PC-9 (cell line): ENCODE measurements around the gene DEFB108B. TPM values are rescaled to one million over a fixed set of nuclear protein-coding genes. Genes with fewer than 3 reads are reported as not detected.
"Not testable (repeated sequence)": the region's sequence is repeated elsewhere in the genome, so short reads cannot be mapped to it uniquely, and the experiment has no call there.

Source experiments
- BruUV-seq: library from RNA; stranded (reverse); fragments of 400-500 nt; replicated peaks from 2 replicates; lab custom pipeline; 2021; lab: Mats Ljungman, UMichigan
- CTCF ChIA-PET: fragments of 300-600 bp; sonication (Branson Sonifier 250); formaldehyde crosslinking; loops from one replicate; lab custom pipeline; 2022; ENCODE audit warnings: antibody characterized with exemption; lab: Charles Lee
- POLR2A ChIA-PET: fragments of 300-600 bp; sonication (Branson Sonifier 250); formaldehyde crosslinking; loops from one replicate; lab custom pipeline; 2022; ENCODE audit warnings: antibody characterized with exemption; ENCODE audit not compliant: unreplicated experiment; lab: Charles Lee
- DNase-seq, 2 experiments: peaks; one replicate each; pipeline versions ENCODE4 v3.0.0 to v3.0.0-alpha.2; 2015 to 2022; ENCODE audit warnings: mixed read lengths in 1 of 2
- H2AFZ ChIP-seq: fragments of 200-600 bp; sonication (generic); 2 replicates; pipeline ENCODE4 v1.8.1; 2017; ENCODE audit warnings: antibody characterized with exemption
- H3F3A ChIP-seq: fragments of 200-600 bp; sonication (generic); 2 replicates; pipeline ENCODE4 v1.8.1; 2017; ENCODE audit warnings: antibody characterized with exemption, mild to moderate bottlenecking, low read depth; ENCODE audit not compliant: insufficient read depth
- H3K27ac ChIP-seq: fragments of 200-600 bp; sonication (generic); 2 replicates; pipeline ENCODE4 v1.6.1; 2016; ENCODE audit warnings: mixed run types
- H3K27me3 ChIP-seq: fragments of 200-600 bp; sonication (generic); 2 replicates; pipeline ENCODE4 v1.6.1; 2016; ENCODE audit warnings: low read depth, mixed run types; ENCODE audit not compliant: insufficient read depth
- H3K36me3 ChIP-seq: fragments of 200-600 bp; sonication (generic); 2 replicates; pipeline ENCODE4 v1.6.1; 2016; ENCODE audit warnings: low read depth, mixed run types
- H3K4me1 ChIP-seq: fragments of 200-600 bp; sonication (generic); replicated peaks from 2 replicates; pipeline ENCODE4 v1.6.1; 2016; ENCODE audit warnings: mixed run types; ENCODE audit not compliant: insufficient read depth
- H3K4me2 ChIP-seq: fragments of 200-600 bp; sonication (generic); 2 replicates; pipeline ENCODE4 v1.6.1; 2017; ENCODE audit warnings: mixed run types
- H3K4me3 ChIP-seq: fragments of 200-600 bp; sonication (generic); 2 replicates; pipeline ENCODE4 v1.6.1; 2016; ENCODE audit warnings: mixed run types
- H3K79me2 ChIP-seq: fragments of 200-600 bp; sonication (generic); 2 replicates; pipeline ENCODE4 v1.6.1; 2017; ENCODE audit warnings: low read depth, mixed run types
- H3K9me2 ChIP-seq: fragments of 200-600 bp; sonication (generic); 2 replicates; pipeline ENCODE4 v1.8.1; 2017; ENCODE audit warnings: mild to moderate bottlenecking; ENCODE audit not compliant: insufficient read depth
- H3K9me3 ChIP-seq: fragments of 200-600 bp; sonication (generic); 2 replicates; pipeline ENCODE4 v1.8.1; 2016; ENCODE audit warnings: low read depth; ENCODE audit not compliant: insufficient read depth
- H4K20me1 ChIP-seq: fragments of 200-600 bp; sonication (generic); 2 replicates; pipeline ENCODE4 v1.8.1; 2017; ENCODE audit not compliant: insufficient read depth
- CTCF ChIP-seq: fragments of 200-600 bp; sonication (generic); conservative IDR thresholded peaks from 2 replicates; pipeline ENCODE4 v1.6.1; 2017; ENCODE audit warnings: mixed run types, antibody characterized with exemption, mild to moderate bottlenecking, moderate library complexity
- EZH2 ChIP-seq: fragments of 200-600 bp; sonication (generic); IDR thresholded peaks from 2 replicates; pipeline ENCODE4 v1.8.0; 2017; ENCODE audit warnings: antibody characterized with exemption, low read depth
- intact Hi-C: fragments of 100-400 bp; cut with micrococcal nuclease; formaldehyde crosslinking; loops from one replicate; pipeline ENCODE4 v1.10.0; 2022; ENCODE audit not compliant: unreplicated experiment
- total RNA-seq: library from RNA; stranded (reverse); gene quantifications from 2 replicates; pipeline ENCODE4 v1.2.3, GENCODE V29; 2021

Gene DEFB108B
- total RNA-seq, 1 experiment from 2014 or later = not detected

- intact Hi-C loops, H3K36me3 ChIP-seq, BruUV-seq, H3K9me2 ChIP-seq, H3K4me2 ChIP-seq, H2AFZ ChIP-seq, H3K4me1 ChIP-seq, H3K9me3 ChIP-seq, CTCF ChIA-PET, POLR2A ChIA-PET, H4K20me1 ChIP-seq, H3K4me3 ChIP-seq, H3K27ac ChIP-seq, DNase-seq, H3F3A ChIP-seq, H3K27me3 ChIP-seq, H3K79me2 ChIP-seq: not testable (repeated sequence)
These were observed 3.3 kb upstream of the DEFB108B start for GRCh38 chr11:71829686-71830085.

- H3F3A ChIP-seq, intact Hi-C loops, H4K20me1 ChIP-seq, H3K4me1 ChIP-seq, CTCF ChIA-PET, H3K79me2 ChIP-seq, H3K4me3 ChIP-seq, H3K9me2 ChIP-seq, H3K4me2 ChIP-seq, H3K36me3 ChIP-seq, BruUV-seq, POLR2A ChIA-PET, H2AFZ ChIP-seq, H3K9me3 ChIP-seq, DNase-seq, H3K27ac ChIP-seq, H3K27me3 ChIP-seq: not testable (repeated sequence)
These were observed 9.7 kb downstream of the DEFB108B start for GRCh38 chr11:71842720-71843119.

- H3K9me2 ChIP-seq, DNase-seq, CTCF ChIA-PET, H3F3A ChIP-seq, POLR2A ChIA-PET, H3K4me1 ChIP-seq, H3K36me3 ChIP-seq, H3K9me3 ChIP-seq, H2AFZ ChIP-seq, H3K27ac ChIP-seq, H3K79me2 ChIP-seq, H3K4me3 ChIP-seq, H3K4me2 ChIP-seq, BruUV-seq, H3K27me3 ChIP-seq, intact Hi-C loops, H4K20me1 ChIP-seq: not testable (repeated sequence)
These were observed 10.4 kb downstream of the DEFB108B start for GRCh38 chr11:71843355-71843754.

GRCh38 chr11:71843858-71844257, 10.9 kb downstream of the DEFB108B start:
- Histone ChIP-seq H3K27me3 (no peaks in the 10 kb centered on the region), H3K9me2 (no peaks in the 10 kb centered on the region), H2AFZ (no peak overlapping the region), H3K4me3 (no peak overlapping the region), H3K36me3 (no peaks in the 10 kb centered on the region), H4K20me1 (no peaks in the 10 kb centered on the region), H3K4me1 (no peaks in the 10 kb centered on the region), H3K27ac (no peak overlapping the region), H3K9me3 (0 out of 2 replicates have a peak, but pooled peaks cover 3% of the 10 kb centered on the region), H3F3A (no peaks in the 10 kb centered on the region), H3K4me2 (no peak overlapping the region), H3K79me2 (no peaks in the 10 kb centered on the region)
- DNase-seq = no peak
- no TSS peak for BruUV-seq
- ChIA-PET POLR2A (no interaction called here), CTCF (no interaction called here)
- TF ChIP-seq CTCF = no peak
- TF ChIP-seq EZH2 = no peak
- intact Hi-C loops = no loop called here

- H3K79me2 ChIP-seq, POLR2A ChIA-PET, H3K27me3 ChIP-seq, CTCF ChIA-PET, H3F3A ChIP-seq, H3K36me3 ChIP-seq, BruUV-seq, H3K4me3 ChIP-seq, H3K4me1 ChIP-seq, H3K4me2 ChIP-seq, H3K27ac ChIP-seq, H2AFZ ChIP-seq, intact Hi-C loops, H3K9me2 ChIP-seq, DNase-seq, H3K9me3 ChIP-seq, H4K20me1 ChIP-seq: not testable (repeated sequence)
These were observed 20.9 kb downstream of the DEFB108B start for GRCh38 chr11:71853895-71854294.

- H3K79me2 ChIP-seq, H3K9me2 ChIP-seq, H3F3A ChIP-seq, H2AFZ ChIP-seq, H3K4me3 ChIP-seq, H3K27me3 ChIP-seq, H3K36me3 ChIP-seq, POLR2A ChIA-PET, H3K9me3 ChIP-seq, H4K20me1 ChIP-seq, H3K4me2 ChIP-seq, DNase-seq, H3K27ac ChIP-seq, intact Hi-C loops, BruUV-seq, H3K4me1 ChIP-seq: not testable (repeated sequence)
- CTCF ChIA-PET = interaction anchor here (0.6 kb wide), 1 partner anchor 318 kb away, joined by 3 read pairs; the partner anchor contains the start of gene KRTAP5-8
These were observed 22.9 kb downstream of the DEFB108B start for GRCh38 chr11:71855880-71856279.

GRCh38 chr11:71860835-71861234, 27.8 kb downstream of the DEFB108B start:
- H4K20me1 ChIP-seq, POLR2A ChIA-PET, H3K4me2 ChIP-seq, H3K9me2 ChIP-seq, H3K4me3 ChIP-seq, H3K79me2 ChIP-seq, DNase-seq, H3K9me3 ChIP-seq, CTCF ChIA-PET, H3K36me3 ChIP-seq, intact Hi-C loops, H3K4me1 ChIP-seq, H2AFZ ChIP-seq, H3K27ac ChIP-seq, H3K27me3 ChIP-seq, BruUV-seq, H3F3A ChIP-seq: not testable (repeated sequence)
